HCT116 (cell line): ENCODE measurements around the gene GJA8.

Experiments used
- CTCF ChIP-seq, 3 experiments: fragments of 200-600 bp in 1 of 3; sonication (generic) in 1 of 3; IDR thresholded peaks in 2 of 3; conservative IDR thresholded peaks in 1 of 3; 2 replicates each; pipeline ENCODE4 v1.5.1; 2012 to 2017; ENCODE audit warnings: low read depth in 2 of 3, low read length in 2 of 3, antibody characterized with exemption in 1 of 3, borderline replicate concordance in 1 of 3, control low read depth in 1 of 3, mild to moderate bottlenecking in 1 of 3, mixed read lengths in 1 of 3, mixed run types in 1 of 3, moderate library complexity in 1 of 3; ENCODE audit not compliant: insufficient read depth in 1 of 3
- EGR1 ChIP-seq: IDR thresholded peaks from 2 replicates; pipeline ENCODE4 v1.6.1; 2012; ENCODE audit warnings: low read depth
- FOSL1 ChIP-seq: IDR thresholded peaks from 2 replicates; pipeline ENCODE4 v1.6.1; 2012; ENCODE audit warnings: low read depth
- POLR2A ChIP-seq: IDR thresholded peaks from 2 replicates; pipeline ENCODE4 v1.7.0; 2011; ENCODE audit warnings: borderline replicate concordance; ENCODE audit not compliant: insufficient read depth, insufficient read length; ENCODE audit errors: extremely low read depth
- SIN3A ChIP-seq: IDR thresholded peaks from 2 replicates; pipeline ENCODE4 v1.6.1; 2012; ENCODE audit warnings: low read depth
- SRF ChIP-seq: IDR thresholded peaks from 2 replicates; pipeline ENCODE4 v1.6.1; 2012; ENCODE audit warnings: low read depth
- TCF7L2 ChIP-seq: IDR thresholded peaks from 2 replicates; pipeline ENCODE4 v1.7.0; 2011; ENCODE audit warnings: borderline replicate concordance, inconsistent platforms; ENCODE audit not compliant: insufficient read depth, insufficient read length; ENCODE audit errors: extremely low read depth

DNA sequence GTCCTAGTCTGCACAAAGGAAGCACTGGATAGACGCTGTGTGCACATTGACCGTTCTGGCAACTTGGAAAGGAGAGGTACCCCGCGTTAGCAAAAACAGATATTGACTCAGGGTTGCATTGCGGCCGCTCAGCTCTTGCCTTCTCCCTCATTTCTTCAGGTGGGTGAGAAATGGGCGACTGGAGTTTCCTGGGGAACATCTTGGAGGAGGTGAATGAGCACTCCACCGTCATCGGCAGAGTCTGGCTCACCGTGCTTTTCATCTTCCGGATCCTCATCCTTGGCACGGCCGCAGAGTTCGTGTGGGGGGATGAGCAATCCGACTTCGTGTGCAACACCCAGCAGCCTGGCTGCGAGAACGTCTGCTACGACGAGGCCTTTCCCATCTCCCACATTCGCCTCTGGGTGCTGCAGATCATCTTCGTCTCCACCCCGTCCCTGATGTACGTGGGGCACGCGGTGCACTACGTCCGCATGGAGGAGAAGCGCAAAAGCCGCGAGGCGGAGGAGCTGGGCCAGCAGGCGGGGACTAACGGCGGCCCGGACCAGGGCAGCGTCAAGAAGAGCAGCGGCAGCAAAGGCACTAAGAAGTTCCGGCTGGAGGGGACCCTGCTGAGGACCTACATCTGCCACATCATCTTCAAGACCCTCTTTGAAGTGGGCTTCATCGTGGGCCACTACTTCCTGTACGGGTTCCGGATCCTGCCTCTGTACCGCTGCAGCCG lies 5.4 kb downstream of the GJA8 start:
- no peak for TF ChIP-seq SRF
- TF ChIP-seq POLR2A, result no peak
- no peak for TF ChIP-seq CTCF (IDR thresholded peaks at IDR 0.05 in 2 of 3, conservative IDR thresholded peaks at IDR 0.05 in 1 of 3; ENCODE audit: borderline replicate concordance in 1 of 3, insufficient read depth in 1 of 3, low read depth in 2 of 3, low read length in 2 of 3)
- TF ChIP-seq FOSL1, result no peak
- no peak for TF ChIP-seq TCF7L2
- TF ChIP-seq SIN3A, result no peak
- TF ChIP-seq EGR1, result no peak
